DMS53 treated with DMSO at 0.1 percent for 48 hours (cell line): ENCODE results near the gene UGT1A6.
"Not testable (repeated sequence)": the region's sequence is repeated elsewhere in the genome, so short reads cannot be mapped to it uniquely, and the experiment has no call there.

Experiments
- DNase-seq: peaks from one replicate; lab custom pipeline; 2025; ENCODE audit not compliant: unreplicated experiment; lab: John Stamatoyannopoulos, UW

Gene UGT1A6

DNA sequence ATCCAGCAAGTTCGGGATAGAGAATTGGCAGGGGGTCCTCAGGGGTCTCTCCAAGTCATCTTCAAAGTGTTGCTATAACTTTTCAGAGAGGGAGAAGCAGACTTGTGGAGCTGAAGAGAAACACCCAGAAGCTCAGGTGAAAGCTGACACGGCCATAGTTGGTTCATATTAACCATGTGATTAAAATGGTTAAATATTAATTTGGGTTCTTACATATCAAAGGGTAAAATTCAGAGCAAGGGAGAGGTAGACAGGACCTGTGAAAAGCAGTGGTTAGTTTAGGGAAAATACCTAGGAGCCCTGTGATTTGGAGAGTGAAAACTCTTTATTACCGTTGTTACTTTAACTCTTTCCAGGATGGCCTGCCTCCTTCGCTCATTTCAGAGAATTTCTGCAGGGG lies at the start of gene UGT1A6:
Gene UGT1A6 (plus strand): TSS at position 243 of the 400 bp plus-strand sequence. CDS start 115 bp downstream, at position 358.
- DNase-seq = no peak

- peak; percentile 1 for DNase-seq
These were observed 49.6 kb upstream of the UGT1A6 start for GRCh38 chr2:233643128-233643527.

DNA sequence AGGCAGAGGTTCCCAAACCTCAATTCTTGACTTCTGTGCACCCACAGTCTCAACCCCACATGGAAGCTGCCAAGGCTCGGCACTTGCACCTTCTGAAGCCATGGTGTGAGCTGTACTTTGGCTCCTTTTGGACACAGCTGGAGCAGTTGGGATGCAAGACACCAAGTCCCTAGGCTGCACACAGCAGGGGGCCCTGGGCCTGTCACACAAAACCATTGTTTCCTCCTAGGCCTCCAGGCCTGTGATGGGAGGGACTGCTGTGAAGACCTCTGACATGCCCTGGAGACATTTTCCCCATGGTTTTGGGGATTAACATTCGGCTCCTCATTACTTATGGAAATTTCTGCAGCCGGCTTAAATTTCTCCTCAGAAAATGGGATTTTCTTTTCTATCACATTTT lies 46.7 kb upstream of the UGT1A6 start:
- not testable (repeated sequence) for DNase-seq

DNA sequence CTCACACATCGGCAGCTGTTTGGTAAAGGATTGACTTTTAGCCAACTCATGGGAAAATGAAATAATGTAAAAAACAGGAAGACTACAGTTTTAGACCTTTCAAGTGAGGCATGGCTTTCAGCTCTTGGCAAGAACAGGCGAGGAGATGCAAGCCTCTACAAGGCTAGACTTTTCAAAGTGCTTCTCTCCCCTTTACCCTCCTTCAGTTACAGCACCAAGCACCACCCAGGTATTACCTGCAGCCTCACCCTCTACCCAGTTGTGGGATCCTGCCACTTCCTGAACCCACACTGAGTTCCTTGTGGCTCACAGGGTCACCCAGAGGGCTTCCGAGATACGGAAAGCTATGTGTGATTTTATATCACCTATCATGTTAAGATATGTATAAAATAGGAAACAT lies 41.7 kb upstream of the UGT1A6 start:
- DNase-seq = no peak

- no peak for DNase-seq
These were observed 41.3 kb upstream of the UGT1A6 start for GRCh38 chr2:233651430-233651829.

GRCh38 chr2:233654501-233654900 lies 38.2 kb upstream of the UGT1A6 start:
- no peak for DNase-seq

DNA sequence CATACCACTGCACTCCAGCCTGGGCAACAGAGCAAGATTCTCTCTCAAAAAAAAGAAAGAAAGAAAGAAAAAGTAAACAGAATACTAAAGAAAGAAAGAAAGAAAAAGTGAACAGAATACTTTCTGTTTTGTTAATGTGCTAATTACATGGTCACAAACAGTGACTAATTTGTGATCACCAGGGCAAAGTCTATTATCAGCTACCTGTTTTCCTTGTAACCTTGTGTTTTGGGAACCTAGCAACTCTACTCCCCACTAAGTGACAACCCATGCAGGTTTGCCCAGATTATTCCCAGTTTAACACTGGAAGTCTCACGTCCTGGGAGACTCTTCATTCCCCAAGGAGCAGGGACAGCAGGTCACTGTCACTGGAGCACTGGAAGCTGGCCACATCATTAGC lies 37.6 kb upstream of the UGT1A6 start:
- DNase-seq = no peak

- not testable (repeated sequence) for DNase-seq
These were observed 36.7 kb upstream of the UGT1A6 start for GRCh38 chr2:233655943-233656342.

DNA sequence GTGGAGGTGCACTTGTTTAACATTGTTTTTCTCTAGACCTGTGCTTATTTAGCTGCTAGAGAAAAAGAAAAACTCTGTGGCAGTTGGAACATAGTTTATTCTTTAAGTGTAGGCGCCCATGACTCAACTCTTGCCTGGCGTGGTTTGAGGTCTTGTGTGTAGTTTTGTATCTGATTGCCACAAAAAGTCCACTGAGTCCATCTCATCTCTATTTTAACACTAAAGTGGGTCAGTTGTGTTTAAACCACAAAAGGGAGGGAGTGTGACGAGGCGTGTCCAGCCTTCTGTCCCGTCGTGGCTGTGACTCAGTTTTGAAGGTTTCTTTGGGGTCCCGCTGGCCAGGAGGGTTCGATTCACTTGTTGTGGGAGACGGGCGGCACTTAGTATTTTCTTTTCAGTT lies 36.2 kb upstream of the UGT1A6 start:
- DNase-seq = no peak

- no peak for DNase-seq
These were observed 34.1 kb upstream of the UGT1A6 start for GRCh38 chr2:233658610-233659009.

DNA sequence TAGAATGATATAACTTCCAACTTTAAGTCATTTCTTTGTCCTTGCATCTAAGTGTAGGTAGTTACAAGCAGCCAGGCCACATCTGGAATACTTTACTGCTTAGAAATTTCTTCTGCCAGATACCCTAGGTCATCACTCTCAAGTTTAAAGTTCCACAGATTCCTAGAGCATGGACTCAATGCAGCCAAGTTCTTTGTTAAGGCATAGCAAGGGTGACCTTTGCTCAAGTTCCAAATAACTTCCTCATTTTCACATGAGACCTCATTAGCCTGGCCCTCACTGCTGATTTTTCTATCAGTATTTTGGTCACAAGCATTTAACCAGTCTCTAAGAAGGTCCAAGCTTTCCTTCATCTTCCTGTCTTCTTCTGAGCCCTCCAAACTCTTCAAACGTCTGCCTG lies 28.8 kb upstream of the UGT1A6 start:
- no peak for DNase-seq

DNA sequence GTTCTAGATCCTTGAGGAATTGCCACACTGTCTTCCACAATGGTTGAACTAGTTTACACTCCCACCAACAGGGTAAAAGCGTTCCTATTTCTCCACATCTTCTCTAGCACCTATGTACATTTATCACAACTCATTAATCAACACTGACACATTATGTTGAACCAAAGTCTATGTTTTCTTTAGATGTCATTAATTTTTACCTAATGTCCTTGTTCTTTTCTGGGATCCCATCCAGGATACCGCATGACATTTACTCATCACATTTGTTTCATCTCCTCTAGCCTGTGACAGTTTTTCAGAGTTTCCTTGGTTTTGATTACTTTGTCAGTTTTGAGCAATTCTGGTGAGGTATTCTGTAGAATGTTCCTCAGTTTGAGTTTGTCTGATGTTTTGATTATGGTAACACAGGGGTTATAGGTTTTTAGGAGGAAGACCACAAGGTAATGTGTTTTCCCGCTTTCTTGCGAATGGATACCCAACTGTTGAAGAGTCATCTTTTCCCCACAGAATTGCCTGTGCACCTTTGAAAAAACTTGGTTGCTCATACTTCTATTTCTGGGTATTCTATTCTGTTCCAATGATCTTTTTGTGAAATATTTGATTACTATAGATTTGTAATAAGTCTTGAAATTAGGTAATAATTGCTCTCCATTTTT lies 24.0 kb upstream of the UGT1A6 start:
- DNase-seq = no peak

DNA sequence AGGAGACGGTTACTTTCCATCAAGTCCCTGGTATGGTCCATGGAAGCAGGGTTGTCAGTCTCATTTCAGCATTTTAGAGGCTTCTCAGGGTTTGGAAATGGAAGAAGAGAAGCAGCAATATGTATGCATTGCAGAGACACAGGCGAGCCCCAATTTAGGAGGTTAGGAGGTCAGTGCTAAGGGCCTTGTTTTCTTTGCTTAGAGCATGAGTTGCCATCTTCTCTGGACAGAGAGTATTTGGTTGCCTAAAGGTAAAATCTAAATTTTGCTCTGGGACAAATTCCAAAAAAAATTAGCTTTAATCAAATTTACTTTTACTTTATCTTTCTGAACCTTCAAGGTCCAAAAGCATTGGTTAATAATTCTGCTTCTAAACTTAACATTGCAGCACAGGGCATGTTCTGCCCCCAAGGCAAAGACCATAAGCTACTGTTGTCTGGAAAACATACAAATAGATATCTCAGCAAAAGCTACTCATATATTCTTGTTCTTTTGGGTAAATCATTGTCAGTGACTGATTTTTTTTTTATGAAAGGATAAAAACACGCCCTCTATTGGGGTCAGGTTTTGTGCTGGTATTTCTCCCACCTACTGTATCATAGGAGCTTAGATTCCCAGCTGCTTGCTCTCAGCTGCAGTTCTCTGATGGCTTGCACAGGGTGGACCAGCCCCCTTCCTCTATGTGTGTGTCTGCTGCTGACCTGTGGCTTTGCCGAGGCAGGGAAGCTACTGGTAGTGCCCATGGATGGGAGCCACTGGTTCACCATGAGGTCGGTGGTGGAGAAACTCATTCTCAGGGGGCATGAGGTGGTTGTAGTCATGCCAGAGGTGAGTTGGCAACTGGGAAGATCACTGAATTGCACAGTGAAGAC lies 21.2 kb upstream of the UGT1A6 start, which contains the start of gene UGT1A9:
Gene UGT1A9 (plus strand): TSS at position 609 of the 872 bp plus-strand sequence. CDS start 37 bp downstream, at position 646.
- DNase-seq = no peak

- DNase-seq = no peak
These were observed 19.8 kb upstream of the UGT1A6 start for GRCh38 chr2:233672886-233673285.

DNA sequence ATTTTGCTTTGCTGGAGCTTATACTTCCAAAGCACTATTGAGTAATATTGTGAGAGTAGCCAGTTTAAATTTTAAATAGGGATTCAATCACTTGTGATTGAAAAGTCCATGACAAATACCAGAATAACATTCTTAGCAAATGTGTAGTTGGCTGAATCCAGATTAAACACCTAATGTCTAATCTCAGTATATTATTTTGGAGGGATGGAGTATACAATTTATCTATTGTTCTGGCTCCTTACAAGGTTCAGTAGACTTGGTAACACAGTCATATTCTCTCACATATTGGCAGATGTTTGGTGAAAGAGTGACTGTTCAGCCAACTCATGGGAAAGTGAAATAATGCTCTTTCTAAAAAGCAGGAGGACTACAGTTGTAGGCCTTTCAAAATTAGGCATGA lies 18.8 kb upstream of the UGT1A6 start:
- DNase-seq = no peak

DNA sequence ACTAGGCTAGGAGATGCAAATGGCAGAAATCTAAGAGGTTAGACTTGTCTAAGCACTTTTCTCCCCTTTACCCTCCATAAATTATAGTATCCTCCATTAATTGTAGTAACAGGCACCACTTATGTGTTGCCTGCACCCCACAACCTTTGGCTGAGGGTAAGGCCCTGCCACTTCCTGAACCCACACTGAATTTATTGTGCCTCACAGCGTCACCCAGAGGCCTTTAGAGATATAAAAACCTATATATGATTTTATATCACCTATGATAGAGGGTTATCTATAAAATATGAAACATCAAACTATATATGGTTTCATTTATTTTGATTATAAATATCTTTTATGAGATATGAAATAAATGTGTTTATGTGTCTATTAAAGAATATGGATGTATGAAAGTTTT lies 18.4 kb upstream of the UGT1A6 start:
- no peak for DNase-seq

GRCh38 chr2:233674995-233675394 lies 17.7 kb upstream of the UGT1A6 start:
- no peak for DNase-seq

DNA sequence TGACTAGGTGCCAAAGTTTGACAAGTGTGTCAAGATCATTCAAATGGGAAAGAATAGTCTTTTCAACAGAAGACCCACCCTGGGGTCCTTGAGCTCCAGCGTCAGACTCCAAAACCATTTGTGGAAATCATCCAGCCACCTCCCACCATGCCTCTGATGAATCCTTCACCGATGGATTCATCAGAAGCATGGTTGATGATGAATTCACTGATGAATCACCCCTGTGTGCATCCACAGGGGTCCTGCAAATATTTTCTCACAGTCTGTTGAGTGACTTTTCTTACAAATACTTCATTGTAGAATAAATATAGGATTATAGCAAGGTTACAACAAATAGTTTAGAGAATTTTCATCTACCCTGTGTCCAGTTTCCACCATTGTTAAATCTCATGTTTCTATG lies 16.6 kb upstream of the UGT1A6 start:
- DNase-seq = no peak

GRCh38 chr2:233679196-233679595 lies 13.5 kb upstream of the UGT1A6 start:
- no peak for DNase-seq

DNA sequence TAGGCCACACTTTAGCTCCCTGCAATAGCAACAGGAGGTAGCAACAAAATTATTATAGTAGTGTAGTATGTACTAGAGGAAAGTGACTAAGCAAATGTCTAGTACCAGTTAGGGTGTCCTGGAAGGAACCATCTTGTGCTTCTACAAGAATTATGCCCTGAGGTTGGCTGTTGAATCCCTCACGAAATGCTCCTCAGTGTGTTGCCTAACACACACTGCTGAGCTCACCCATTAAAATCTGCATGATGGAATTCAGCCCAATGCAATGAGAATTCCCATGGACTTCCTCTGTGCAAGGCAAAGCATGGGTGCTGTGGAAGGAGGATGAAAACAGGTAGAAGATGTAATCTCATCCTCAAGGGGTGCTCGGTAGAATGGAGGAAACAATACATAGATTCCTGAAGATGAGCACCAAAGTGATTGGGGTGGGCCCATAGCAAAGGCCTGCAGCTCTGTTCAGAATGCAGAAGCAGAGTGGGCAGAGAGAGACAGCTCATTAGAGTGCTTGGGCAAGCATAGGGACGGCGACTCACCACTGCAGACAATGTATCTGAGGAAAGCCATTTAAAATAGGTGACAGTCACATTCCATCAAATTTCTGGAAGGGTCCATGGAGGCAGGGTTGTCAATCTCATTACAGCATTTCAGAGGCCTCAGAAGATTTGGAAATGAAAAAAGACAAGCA lies 12.2 kb upstream of the UGT1A6 start:
- no peak for DNase-seq

DNA sequence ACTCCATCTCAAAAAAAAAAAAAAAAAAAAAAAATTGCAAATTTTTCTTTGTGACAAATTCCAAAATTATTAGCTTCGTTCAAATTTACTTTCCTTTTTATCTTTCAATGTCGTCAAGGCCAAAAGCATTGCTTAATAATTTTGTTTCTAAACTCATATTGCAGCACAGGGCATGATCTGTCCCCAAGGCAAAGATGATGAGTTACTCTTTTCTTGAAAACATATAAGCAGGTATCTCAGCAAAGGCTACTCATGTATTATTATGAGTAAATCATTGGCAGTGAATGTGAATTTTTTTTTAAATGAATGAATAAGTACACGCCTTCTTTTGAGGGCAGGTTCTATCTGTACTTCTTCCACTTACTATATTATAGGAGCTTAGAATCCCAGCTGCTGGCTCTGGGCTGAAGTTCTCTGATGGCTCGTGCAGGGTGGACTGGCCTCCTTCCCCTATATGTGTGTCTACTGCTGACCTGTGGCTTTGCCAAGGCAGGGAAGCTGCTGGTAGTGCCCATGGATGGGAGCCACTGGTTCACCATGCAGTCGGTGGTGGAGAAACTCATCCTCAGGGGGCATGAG lies 11.1 kb upstream of the UGT1A6 start, which contains the start of gene UGT1A7:
Gene UGT1A7 (plus strand): TSS at position 381 of the 579 bp plus-strand sequence. CDS start 37 bp downstream, at position 418.
- DNase-seq = no peak
